ENCODE measurements around the gene PLCXD3. TPM values are rescaled to one million over a fixed set of nuclear protein-coding genes. Genes with fewer than 3 reads are reported as not detected.

PLCXD3 gene
- total and polyA plus RNA-seq, 2 of the 4 experiments (the other 2 are of a cell fraction): under 0.01 to 0.02 TPM

DNA sequence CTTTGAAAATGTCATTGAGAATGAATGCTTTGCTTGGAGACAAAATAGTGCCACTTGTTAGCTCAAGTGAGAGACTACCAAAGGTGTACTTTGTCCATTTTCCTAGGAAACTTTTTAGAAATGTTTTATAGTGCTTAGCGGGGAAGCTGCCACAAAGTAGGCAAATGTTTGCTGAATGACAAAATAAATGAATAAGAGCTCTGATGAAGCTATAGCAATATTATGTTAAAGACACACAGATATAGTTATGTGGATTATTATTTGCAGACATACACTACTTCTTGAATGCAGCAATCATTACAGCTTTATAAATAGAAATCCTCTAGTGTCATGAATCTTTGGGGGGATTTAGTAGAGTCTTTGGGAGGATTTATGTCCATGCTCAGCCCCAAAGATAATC lies 204.4 kb downstream of the PLCXD3 start:
- Histone ChIP-seq H2BK5ac (ENCODE audit: low read depth, low read length, poor library complexity, severe bottlenecking) (no peak overlapping the region), H3K4me2 (ENCODE audit: low read depth, low read length) (no peak overlapping the region), H3K23ac (ENCODE audit: low read depth, low read length) (no peak overlapping the region), H3K9me1 (ENCODE audit: insufficient read depth, low read length) (no peaks in the 10 kb centered on the region), H3K56ac (ENCODE audit: extremely low read depth, insufficient read depth, low read length) (no peak overlapping the region), H4K20me1 (ENCODE audit: insufficient read depth, low read length) (no peaks in the 10 kb centered on the region), H3K14ac (replicated peaks; ENCODE audit: low read depth, low read length) (no peak overlapping the region), H3K4me3 (ENCODE audit: insufficient read depth, low read depth, low read length) (no peak overlapping the region), H3K18ac (ENCODE audit: low read depth, low read length) (no peak overlapping the region), H3K9me3 (ENCODE audit: control insufficient read depth, insufficient read depth, low read length) (no peaks in the 10 kb centered on the region), H3K9ac (ENCODE audit: low read depth, low read length) (no peak overlapping the region), H2BK120ac (ENCODE audit: low read depth, low read length) (no peak overlapping the region), H4K8ac (ENCODE audit: low read depth in 2 of 2, low read length in 2 of 2) (no peak overlapping the region), H3K27ac (ENCODE audit: insufficient read depth, low read length) (no peak overlapping the region), H2BK20ac (ENCODE audit: low read depth, low read length) (no peak overlapping the region), H3K36me3 (ENCODE audit: control insufficient read depth, insufficient read depth, low read length) (no peaks in the 10 kb centered on the region), H2BK15ac (ENCODE audit: low read depth, low read length) (no peak overlapping the region), H3K4me1 (ENCODE audit: control insufficient read depth, insufficient read depth, low read length) (no peaks in the 10 kb centered on the region), H2AK5ac (ENCODE audit: low read depth, low read length) (no peak overlapping the region), H4K5ac (ENCODE audit: low read depth, low read length) (no peak overlapping the region), H3K27me3 (ENCODE audit: control insufficient read depth, insufficient read depth, low read length) (no peaks in the 10 kb centered on the region; the same call in none of the 2 replicates), H2AK9ac (replicated peaks; ENCODE audit: low read depth, low read length, poor library complexity) (no peak overlapping the region), H3K79me1 (ENCODE audit: low read depth in 1 of 2, low read length in 2 of 2) (no peaks in the 10 kb centered on the region), H3K4ac (ENCODE audit: low read depth, low read length) (no peak overlapping the region), H2AFZ (replicated peaks; ENCODE audit: low read length, poor library complexity) (no peak overlapping the region), H4K91ac (ENCODE audit: insufficient read depth, low read depth, low read length) (no peak overlapping the region)
- BruUV-seq (replicated peaks): no TSS peak
- ATAC-seq (ENCODE audit: low read depth): no peak
- ChIA-PET CTCF (no interaction called here), POLR2A (ENCODE audit: unreplicated experiment) (no interaction called here)
- intact Hi-C loops (cut with micrococcal nuclease): no loop called here
- no CpG with 5 or more reads among the region's 1 CpG for WGBS, 2 experiments (ENCODE audit: extremely low coverage in 2 of 2, insufficient read length in 1 of 2)
- dilution Hi-C loops (cut with HindIII; ENCODE audit: low sequenced_read_pairs, unreplicated experiment): no loop called here
- no peak for DNase-seq
- TF ChIP-seq BHLHE40 (IDR thresholded peaks at IDR 0.05; ENCODE audit: low read depth, low read length) (no peak), RCOR1 (IDR thresholded peaks at IDR 0.05; ENCODE audit: insufficient replicate concordance, low read length) (no peak), MXI1 (IDR thresholded peaks at IDR 0.05; ENCODE audit: borderline replicate concordance, low read depth, low read length) (no peak), MAZ (IDR thresholded peaks at IDR 0.05; ENCODE audit: borderline replicate concordance, low read depth, low read length) (no peak), RAD21 (IDR thresholded peaks at IDR 0.05; ENCODE audit: low read length) (no peak), RFX5 (IDR thresholded peaks at IDR 0.05; ENCODE audit: low read depth, low read length) (no peak)
- in situ Hi-C loops (cut with MboI; ENCODE audit: low sequenced_read_pairs): no loop called here

Measured in IMR-90 (cell line).